ENCODE results near the gene TMEM44.
"Not testable (repeated sequence)": the region's sequence is repeated elsewhere in the genome, so short reads cannot be mapped to it uniquely, and the experiment has no call there.

Gene TMEM44

GRCh38 chr3:194640829-194641228 is 7.6 kb upstream of the TMEM44 start:
- DNase-seq = no peak

DNA sequence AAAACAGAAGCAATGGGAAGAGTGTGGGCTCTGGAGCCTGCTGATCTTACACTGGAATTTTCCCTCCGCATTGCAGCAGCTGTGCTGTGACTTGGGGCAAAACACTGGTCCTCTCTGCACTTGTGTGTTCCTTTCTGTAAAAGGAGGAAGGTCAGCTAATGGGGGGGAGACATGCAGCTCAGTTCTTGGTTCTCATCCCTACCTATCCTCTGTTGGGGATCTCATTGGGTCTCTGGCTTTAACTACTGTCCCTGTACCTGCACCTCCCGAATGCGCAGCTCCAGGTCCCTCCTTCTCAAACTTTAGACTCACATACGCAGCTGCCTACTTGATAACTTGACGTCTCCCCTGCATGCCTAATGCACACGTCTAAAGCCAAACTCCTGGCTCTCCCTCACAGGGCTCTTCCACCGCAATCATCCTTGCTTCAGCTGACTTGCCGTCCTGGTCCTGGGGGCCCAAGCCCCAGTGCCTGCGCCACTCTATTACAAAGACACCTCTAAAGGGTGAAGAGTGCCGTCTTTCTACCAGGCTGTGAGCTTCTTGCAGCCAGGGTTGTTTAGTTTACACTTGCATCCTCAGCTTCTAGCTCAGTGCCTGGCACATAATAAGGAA is 5.9 kb upstream of the TMEM44 start:
- DNase-seq = no peak

DNA sequence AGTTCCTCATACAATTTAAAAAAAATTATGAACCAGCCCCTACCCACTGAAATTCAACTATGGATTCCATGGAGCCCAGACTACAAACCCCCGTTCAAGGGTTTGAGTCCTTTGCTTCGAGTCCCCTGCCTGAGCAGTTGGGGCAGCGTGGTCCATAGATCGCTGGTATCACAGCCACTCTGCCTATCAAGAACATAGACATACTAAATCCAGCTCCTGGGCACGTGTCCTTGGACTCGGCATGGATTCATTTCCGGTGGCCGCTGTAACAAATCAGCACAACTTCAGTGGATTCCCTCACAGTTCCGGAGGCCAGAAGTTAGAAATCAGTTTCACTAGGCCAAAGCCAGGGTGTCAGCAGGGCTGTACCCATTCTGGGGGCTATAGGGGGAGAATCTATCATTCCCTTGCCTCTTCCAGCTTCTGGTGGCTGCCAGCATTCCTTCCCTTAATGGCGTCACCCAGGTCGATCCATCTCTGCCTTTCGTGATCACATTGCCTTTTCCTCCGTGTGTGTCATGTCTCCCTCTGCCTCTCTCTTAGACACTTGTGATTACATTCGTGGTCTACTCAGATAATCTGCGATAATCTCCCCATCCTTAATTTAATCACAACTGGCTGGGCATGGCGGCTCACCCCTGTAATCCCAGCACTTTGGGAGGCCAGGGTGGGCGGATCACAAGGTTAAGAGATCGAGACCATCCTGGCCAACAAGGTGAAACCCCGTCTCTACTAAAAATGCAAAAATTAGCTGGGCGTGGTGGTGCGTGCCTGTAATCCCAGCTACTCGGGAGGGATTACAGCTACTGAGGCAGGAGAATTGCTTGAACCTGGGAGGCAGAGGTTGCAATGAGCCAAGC is 4.6 kb upstream of the TMEM44 start:
- no peak for DNase-seq

DNA sequence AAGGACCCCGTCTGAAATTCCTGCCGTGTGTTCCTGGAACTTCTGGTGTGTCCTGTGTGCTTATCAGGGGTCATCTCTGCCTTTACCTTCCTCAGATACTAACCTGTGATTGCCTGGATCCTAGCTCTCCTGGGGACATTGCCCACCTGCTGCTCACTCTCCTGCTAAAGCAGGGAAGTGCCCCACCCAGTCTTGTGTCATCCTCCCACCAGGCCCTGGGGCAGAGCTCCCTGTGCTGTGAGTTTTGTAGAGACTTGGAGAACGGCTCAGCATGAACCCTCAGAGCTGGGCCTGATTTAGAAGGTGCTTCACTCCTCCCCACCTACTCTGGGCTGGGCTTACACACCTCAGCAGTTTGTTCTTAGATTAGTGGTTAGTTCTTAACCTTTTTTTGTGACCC is 3.8 kb upstream of the TMEM44 start:
- no peak for DNase-seq

DNA sequence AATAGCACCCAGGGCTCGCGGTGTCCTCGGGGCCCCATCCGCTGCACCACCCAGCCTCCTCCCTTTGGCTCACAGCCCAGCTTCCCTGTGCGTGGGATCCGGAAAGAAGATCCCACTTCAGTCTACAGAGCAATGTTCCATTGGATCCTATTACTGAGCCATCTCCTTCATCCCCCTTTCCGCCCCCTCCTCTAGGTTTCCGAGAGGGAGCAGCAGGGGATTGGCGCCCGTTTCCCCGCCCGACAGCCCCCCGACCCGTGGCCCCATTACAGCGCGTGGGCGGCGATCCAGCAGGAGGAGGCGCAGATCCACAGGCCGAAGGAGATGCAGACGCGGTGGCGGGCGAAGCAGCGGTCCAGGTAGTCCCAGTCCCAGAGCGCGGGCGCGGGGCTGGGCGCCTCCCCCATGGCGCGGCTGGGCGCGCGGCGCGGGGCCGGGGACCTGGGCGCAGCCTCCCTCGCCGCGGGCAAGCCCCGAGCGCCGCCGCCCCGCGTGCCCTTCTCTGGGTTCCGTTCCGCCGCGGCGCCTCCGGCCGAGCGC is 340 bp downstream of the TMEM44 start:
- no peak for DNase-seq

DNA sequence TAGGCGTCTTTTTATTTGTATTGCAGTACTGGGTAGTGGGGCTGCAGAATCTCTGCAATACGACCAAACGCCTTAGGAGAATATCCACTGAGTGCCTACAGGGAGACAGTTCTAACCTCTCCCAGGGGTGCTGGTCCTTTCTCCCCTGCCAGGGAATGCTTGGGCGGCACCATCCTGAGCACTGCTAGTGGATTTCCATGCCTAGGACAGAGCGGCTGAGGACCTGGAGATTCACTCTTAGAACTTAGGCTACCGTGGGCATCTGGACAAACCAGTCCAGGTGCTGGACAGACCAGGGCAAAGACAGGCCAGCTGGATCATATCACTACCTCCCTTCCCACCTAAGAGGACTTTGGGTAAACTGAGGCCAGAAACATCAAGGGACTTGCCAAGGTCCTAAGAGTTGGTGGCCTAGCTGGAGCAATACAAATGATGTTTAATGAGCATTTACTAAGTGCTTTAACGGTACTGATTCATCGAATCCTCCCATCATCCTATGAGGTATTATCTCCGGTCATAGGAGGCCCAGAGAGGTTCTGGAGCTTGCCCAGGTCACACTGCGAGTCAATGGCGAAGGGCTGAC is 902 bp downstream of the TMEM44 start:
- DNase-seq = no peak

DNA sequence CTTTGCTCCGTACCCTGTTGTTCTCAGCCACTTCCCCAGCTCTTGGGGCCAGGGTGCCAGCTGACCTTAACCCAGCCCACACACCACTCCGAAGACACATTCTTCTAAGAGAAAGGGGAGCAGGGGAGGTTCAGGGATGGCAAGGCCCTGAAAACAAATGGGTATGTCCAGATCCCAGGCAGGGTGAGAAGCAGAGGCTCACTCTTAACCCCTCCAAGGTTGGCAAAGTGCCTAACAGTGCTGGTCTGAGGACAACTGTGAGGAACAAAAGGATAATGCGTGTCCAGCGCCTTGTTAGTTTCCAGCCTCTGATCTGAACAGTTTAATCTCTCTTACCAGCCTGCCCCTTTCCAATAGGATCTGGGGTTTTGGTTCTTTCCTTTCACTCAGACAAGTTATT is 1.5 kb downstream of the TMEM44 start:
- no peak for DNase-seq

DNA sequence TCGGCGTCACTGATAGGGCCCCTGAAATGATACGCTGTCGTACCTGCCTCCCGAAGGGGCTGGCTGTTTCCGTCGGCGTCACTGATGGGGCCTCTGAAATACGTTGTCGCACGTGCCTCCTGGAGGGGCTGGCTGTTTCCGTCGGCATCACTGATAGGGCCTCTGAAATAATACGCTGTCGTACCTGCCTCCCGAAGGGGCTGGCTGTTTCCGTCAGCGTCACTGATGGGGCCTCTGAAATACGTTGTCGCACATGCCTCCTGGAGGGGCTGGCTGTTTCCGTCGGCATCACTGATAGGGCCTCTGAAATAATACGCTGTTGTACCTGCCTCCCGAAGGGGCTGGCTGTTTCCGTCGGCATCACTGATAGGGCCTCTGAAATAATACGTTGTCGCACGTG is 2.5 kb downstream of the TMEM44 start:
- not testable (repeated sequence) for DNase-seq

DNA sequence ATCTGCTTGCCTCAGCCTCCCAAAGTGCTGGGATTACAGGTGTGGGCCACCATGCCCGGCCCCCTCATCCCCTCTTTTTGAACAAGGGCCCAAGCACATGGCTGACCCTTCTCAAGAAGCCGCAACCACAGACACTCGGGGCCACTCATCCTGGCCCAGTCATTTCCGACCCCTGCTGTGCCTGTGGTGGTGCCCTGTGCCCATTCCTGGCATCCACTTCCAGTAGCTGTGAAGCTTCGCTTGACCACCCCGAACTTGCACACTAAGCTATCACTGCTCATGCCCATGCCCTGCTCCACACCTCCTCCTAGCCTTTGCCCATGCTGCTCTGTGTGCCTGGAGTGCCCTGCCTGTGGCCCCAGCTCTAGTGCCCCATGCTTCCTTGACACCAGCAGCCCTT is 8.3 kb downstream of the TMEM44 start:
- DNase-seq = no peak

- no peak for DNase-seq
Measured at GRCh38 chr3:194623449-194624290, 9.5 kb downstream of the TMEM44 start.

DNA sequence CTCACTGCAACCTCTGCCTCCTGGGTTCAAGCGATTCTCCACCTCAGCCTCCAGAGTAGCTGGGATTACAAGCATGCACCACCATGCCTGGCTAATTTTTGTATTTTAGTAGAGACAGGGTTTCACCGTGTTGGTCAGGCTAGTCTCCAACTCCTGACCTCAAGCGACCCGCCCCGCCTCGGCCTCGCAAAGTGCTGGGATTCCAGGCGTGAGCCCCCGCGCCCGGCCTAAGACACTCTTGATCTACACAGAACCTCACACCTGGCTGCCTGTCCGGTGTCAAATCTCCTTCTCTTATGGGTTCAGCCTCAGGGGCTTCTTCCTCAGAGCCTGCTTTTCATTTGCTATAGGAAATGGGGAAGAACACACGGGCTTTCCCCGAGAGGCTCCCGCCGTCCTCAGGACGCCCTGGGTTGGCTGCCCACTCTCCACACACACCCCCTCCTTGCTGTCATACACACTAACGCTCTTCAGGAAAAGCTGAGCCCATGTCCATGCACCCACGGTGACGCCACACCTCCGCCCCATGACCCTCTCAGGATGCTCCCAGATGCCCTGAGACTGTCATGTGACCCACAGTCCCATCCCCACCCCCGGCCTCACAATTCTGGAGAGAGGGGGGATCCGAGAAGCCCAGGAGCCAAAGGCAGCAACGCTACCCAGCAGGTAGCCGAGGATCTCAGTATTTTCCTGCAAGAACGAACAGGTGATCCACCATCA is 10.4 kb downstream of the TMEM44 start:
- no peak for DNase-seq

DNA sequence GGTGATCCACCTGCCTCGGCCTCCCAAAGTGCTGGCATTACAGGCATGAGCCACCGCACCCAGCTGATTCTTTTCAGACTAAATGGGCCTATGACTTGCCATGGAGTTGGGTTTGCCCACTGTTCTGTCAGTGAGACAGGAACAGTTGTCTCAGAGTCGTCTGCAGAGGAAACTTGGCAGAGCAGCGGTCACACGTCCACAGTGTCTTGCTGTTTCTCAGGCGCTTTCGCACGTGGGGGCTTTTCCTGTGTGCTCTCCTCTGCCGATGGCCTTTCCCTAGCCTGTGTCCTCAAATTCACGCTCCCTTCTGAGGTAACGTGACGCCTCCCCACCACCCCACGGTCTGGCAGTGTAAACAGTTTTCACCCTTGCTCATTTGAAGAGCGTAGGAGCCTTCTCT is 11.3 kb downstream of the TMEM44 start:
- DNase-seq = no peak

DNA sequence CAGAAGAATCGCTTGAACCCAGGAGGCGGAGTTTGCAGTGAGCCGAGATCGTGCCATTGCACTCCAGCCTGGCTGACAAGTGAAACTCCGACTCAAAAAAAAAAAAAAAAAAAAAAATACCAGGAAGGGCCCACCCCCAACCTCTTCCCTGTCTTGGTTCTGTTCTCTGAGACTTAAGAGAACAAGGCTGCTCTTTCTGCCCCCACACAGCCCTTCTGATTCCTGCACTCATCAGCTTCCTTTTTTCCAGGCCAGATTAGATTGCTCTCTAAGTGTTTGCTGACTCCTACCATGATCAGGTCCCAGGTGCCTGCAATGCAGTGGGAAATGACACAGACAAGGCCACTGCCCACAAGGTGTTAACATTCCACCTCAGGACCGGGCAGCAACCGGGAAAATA is 13.0 kb downstream of the TMEM44 start:
- no peak for DNase-seq

GRCh38 chr3:194619741-194620140 is 13.5 kb downstream of the TMEM44 start:
- DNase-seq = no peak

- no peak for DNase-seq
Measured at GRCh38 chr3:194618858-194619608, 14.2 kb downstream of the TMEM44 start.

- DNase-seq = no peak
Measured at GRCh38 chr3:194617827-194618226, 15.4 kb downstream of the TMEM44 start.

GRCh38 chr3:194617143-194617671 is 16.0 kb downstream of the TMEM44 start:
- DNase-seq = no peak

DNA sequence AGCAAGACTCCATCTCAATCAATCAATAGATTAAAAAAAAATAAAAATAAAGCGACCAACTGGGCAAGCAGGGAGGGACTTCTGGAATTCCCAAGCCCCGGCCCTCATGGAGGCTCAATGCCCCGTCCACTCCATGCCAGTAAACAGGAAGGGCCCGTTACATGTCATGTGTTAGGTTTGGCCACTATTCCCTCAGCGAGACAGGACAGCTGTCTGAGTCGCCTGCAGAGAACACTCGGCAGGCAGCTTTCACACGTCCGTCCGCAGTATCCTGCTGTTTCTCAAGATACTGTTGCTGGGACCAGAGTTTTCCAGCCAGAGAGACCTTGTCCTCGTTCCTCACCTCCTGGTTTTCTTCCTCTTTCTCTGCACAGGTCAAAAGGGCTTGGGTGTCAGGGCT is 18.0 kb downstream of the TMEM44 start:
- DNase-seq = no peak

GRCh38 chr3:194612221-194612620 is 21.0 kb downstream of the TMEM44 start:
- no peak for DNase-seq

GRCh38 chr3:194610689-194611088 is 22.5 kb downstream of the TMEM44 start:
- no peak for DNase-seq

DNA sequence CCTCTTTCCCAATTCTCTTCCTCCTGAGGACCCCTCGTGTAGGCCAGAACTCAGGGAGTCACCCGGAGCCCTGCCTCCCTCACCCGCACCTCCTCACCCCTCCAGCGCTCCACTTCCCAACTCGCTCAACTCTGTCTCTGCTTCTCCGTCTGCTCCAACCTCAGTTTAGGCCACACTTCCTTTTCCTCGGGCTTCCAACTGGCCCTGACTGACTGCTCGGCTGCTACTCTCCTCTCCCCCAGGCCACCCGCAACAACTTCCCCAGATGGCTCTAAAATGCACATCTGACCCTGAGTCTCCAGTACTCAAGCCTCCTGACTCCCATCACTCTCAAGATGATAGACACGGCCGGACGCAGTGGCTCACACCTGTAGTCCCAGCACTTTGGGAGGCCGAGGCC is 23.6 kb downstream of the TMEM44 start:
- no peak for DNase-seq

Measured in cerebellar nuclear complex (tissue), 1 donor.